ENCODE results near the gene ST14. TPM values are rescaled to one million over a fixed set of nuclear protein-coding genes. Genes with fewer than 3 reads are reported as not detected.

The ST14 gene
- total and polyA plus RNA-seq, 10 of the 15 experiments (the other 5 are each of a cell fraction or from before 2014, with no cell fraction given), result 0.02 to 3.9 (median 0.73) TPM; not detected in 2

DNA sequence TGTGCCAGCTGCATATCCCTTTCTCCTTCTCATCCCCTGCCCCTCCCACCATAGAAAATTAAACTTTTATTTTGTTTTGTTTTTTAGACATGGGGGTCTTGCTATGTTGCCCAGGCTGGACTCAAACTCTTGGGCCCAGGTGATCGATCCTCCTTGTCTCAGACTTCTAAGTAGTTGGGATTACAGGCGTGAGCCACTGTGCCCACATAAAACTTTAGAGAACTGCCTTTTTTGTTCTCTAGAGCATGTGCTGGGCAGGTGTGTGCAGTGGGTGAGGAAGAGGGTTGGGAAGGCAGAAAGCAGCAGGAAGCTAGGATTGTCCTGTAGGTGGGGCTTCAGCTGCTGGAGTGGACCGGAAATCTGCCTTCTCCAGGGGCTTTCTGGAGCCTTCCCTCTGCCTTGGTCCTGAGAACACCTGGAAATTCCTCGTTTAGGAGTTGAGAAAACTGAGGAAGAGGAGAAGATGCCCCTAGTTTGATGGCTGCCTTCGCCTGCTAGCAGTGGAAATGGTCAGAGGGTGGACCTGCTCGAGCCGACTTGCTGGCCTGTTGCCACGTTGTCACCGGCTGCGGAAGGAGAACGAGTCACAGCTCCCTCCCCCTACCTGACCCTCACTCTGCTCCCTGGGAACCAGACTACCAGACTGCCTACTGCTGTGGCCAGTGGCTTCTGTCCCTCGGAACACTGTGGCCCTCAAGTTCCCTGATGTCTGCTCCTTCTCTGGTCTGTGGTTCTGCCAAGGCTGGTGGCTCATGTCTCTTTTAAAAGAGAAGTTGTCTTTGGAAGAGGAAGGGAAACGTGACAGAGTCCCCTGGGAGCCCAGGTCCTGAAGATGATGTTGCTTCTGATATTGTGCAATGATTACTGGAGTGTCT lies 4.0 kb downstream of the ST14 start:
- ChIA-PET RAD21 (ENCODE audit: unreplicated experiment) (interaction anchor here (3.9 kb wide), 1 partner anchor 13 kb away, joined by 22 read pairs; no protein-coding TSS in a partner anchor), POLR2A (no interaction called here), CTCF (interaction anchor here (0.7 to 1.3 kb wide), 2 partner anchors 15 to 36 kb away, joined by 3 read pairs; no protein-coding TSS in a partner anchor), SMC1A (ENCODE audit: uncharacterized antibody, unreplicated experiment) (interaction anchor here (2.4 kb wide), 1 partner anchor 11 kb away, joined by 12 read pairs; no protein-coding TSS in a partner anchor)
- no peaks in the 10 kb centered on the region for H3K79me2 ChIP-seq (ENCODE audit: control insufficient read depth, insufficient read depth, low read length)
- TF ChIP-seq RBBP5 (conservative IDR thresholded peaks at IDR 0.05) (no peak), MEF2A (IDR thresholded peaks at IDR 0.05; ENCODE audit: insufficient read depth, low read depth, low read length) (no peak), SMAD1 (IDR thresholded peaks at IDR 0.05; ENCODE audit: low read depth, partially characterized antibody) (no peak), MEF2B (IDR thresholded peaks at IDR 0.05; ENCODE audit: partially characterized antibody, poor library complexity, severe bottlenecking) (peak; percentile 56), BHLHE40 (IDR thresholded peaks at IDR 0.05; ENCODE audit: borderline replicate concordance in 1 of 2, low read depth in 2 of 2, low read length in 1 of 2) (peak; percentile 10 to 55; a peak in 2 of 4 replicates), WRNIP1 (IDR thresholded peaks at IDR 0.05; ENCODE audit: borderline replicate concordance, low read depth, low read length) (no peak)
- TF ChIP-seq, protein P1, sequence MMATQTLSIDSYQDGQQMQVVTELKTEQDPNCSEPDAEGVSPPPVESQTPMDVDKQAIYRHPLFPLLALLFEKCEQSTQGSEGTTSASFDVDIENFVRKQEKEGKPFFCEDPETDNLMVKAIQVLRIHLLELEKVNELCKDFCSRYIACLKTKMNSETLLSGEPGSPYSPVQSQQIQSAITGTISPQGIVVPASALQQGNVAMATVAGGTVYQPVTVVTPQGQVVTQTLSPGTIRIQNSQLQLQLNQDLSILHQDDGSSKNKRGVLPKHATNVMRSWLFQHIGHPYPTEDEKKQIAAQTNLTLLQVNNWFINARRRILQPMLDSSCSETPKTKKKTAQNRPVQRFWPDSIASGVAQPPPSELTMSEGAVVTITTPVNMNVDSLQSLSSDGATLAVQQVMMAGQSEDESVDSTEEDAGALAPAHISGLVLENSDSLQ (IDR thresholded peaks at IDR 0.05), result no peak
- TF ChIP-seq, protein P2, sequence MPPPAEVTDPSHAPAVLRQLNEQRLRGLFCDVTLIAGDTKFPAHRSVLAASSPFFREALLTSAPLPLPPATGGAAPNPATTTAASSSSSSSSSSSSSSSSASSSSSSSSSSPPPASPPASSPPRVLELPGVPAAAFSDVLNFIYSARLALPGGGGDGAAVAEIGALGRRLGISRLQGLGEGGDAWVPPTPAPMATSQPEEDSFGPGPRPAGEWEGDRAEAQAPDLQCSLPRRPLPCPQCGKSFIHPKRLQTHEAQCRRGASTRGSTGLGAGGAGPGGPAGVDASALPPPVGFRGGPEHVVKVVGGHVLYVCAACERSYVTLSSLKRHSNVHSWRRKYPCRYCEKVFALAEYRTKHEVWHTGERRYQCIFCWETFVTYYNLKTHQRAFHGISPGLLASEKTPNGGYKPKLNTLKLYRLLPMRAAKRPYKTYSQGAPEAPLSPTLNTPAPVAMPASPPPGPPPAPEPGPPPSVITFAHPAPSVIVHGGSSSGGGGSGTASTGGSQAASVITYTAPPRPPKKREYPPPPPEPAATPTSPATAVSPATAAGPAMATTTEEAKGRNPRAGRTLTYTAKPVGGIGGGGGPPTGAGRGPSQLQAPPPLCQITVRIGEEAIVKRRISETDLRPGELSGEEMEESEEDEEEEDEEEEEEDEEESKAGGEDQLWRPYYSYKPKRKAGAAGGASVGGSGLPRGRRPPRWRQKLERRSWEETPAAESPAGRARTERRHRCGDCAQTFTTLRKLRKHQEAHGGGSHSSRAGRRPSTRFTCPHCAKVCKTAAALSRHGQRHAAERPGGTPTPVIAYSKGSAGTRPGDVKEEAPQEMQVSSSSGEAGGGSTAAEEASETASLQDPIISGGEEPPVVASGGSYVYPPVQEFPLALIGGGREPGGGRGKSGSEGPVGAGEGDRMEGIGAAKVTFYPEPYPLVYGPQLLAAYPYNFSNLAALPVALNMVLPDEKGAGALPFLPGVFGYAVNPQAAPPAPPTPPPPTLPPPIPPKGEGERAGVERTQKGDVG (CRISPR knock-in tag; IDR thresholded peaks at IDR 0.05), result no peak
- 0 out of 2 replicates have a peak, but pooled peaks cover 6% of the 10 kb centered on the region for H3K4me1 ChIP-seq (ENCODE audit: control insufficient read depth, insufficient read depth, low read length)
- no peak overlapping the region for H3K27ac ChIP-seq (ENCODE audit: control insufficient read depth, insufficient read depth)
- in situ Hi-C loops (cut with MboI) (no loop called here), intact Hi-C loops (cut with micrococcal nuclease; ENCODE audit: unreplicated experiment) (no loop called here)
- no peaks in the 10 kb centered on the region for H4K20me1 ChIP-seq (ENCODE audit: control insufficient read depth, insufficient read depth)
- no TSS peak for BruUV-seq (replicated peaks)
- H3K9ac ChIP-seq (ENCODE audit: control insufficient read depth, insufficient read depth, low read length), result no peak overlapping the region
- ATAC-seq (no peak), DNase-seq (ENCODE audit: low read depth, low spot score) (no peak), FAIRE-seq (no peak)
- H3K36me3 ChIP-seq (ENCODE audit: control insufficient read depth in 2 of 2, insufficient read depth in 2 of 2, low read length in 1 of 2), result no peaks in the 10 kb centered on the region
- WGBS (ENCODE audit: insufficient coverage, insufficient replicate concordance, low lambda C conversion rate, missing lambda C conversion rate), result 56% methylated on average over 13 of the region's 13 CpGs
- H3K9me3 ChIP-seq (replicated peaks; ENCODE audit: control insufficient read depth, insufficient read depth, low read length), result no peaks in the 10 kb centered on the region
- no peak overlapping the region for H3K4me3 ChIP-seq
- H2AFZ ChIP-seq (ENCODE audit: control insufficient read depth, low read depth, low read length), result no peak overlapping the region
- H3K4me2 ChIP-seq (ENCODE audit: control insufficient read depth, insufficient read depth), result no peak overlapping the region
- H3K27me3 ChIP-seq (replicated peaks in 1 of 2; ENCODE audit: control insufficient read depth in 2 of 2, insufficient read depth in 2 of 2, low read length in 1 of 2), result peaks cover 14 to 17% of the 10 kb centered on the region in 2 experiments

Data from GM12878 (cell line).